ENCODE results near the gene SPINT2.

DNA sequence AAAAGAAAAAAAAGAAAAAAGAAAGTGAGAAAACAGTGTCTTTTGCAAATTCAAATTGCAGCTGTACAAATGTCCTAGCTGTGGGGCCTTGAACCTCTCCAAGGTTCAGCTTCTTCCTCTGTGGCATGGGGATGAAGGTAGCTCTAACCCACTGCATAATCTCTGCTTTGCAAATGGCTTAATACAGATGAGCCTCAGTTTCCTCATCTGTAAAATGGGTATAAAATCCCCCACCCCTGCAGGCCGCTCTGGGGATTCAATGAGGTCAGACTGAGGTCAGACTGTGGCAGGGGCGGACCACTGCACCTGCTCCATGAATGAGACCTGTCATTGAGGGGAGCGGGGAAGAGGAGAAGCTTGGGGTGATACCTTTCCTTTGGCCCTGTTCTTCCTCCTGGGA is 46.2 kb upstream of the SPINT2 start:
- TF ChIP-seq, protein P1, sequence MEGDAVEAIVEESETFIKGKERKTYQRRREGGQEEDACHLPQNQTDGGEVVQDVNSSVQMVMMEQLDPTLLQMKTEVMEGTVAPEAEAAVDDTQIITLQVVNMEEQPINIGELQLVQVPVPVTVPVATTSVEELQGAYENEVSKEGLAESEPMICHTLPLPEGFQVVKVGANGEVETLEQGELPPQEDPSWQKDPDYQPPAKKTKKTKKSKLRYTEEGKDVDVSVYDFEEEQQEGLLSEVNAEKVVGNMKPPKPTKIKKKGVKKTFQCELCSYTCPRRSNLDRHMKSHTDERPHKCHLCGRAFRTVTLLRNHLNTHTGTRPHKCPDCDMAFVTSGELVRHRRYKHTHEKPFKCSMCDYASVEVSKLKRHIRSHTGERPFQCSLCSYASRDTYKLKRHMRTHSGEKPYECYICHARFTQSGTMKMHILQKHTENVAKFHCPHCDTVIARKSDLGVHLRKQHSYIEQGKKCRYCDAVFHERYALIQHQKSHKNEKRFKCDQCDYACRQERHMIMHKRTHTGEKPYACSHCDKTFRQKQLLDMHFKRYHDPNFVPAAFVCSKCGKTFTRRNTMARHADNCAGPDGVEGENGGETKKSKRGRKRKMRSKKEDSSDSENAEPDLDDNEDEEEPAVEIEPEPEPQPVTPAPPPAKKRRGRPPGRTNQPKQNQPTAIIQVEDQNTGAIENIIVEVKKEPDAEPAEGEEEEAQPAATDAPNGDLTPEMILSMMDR (IDR thresholded peaks at IDR 0.05) = no peak
- no peak for TF ChIP-seq POLR2A (IDR thresholded peaks at IDR 0.05)
- TF ChIP-seq POLR2AphosphoS5 (IDR thresholded peaks at IDR 0.05) = no peak
